NCI-H446 (cell line): ENCODE measurements around the gene SPAAR.
"Not testable (repeated sequence)": the region's sequence is repeated elsewhere in the genome, so short reads cannot be mapped to it uniquely, and the experiment has no call there.

Experiments
- DNase-seq, 2 experiments: peaks; one replicate each; lab custom pipeline; 2025; lab: John Stamatoyannopoulos, UW

Gene SPAAR

DNA sequence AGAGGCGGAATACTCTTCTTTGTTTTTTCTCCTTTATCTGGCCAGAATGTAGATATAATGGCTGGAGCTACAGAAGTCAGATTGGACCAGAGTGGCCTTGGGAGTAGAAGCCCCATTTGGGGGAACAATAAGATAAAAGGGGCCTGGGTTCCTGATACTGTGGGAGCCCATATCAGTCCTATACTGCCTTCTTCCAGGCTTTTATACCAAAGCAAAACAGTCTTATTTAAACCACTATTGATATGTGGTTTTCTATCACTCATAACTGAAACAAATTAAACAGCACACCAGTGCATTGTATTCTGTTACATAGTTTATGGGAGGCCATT is 14.3 kb downstream of the SPAAR start:
- no peak for DNase-seq

- peak in 1 of 2 experiments; percentile 26 for DNase-seq
These were observed 14.9 kb downstream of the SPAAR start for GRCh38 chr9:35923927-35924763.

GRCh38 chr9:35928591-35929452 is 19.5 kb downstream of the SPAAR start:
- no peak for DNase-seq

DNA sequence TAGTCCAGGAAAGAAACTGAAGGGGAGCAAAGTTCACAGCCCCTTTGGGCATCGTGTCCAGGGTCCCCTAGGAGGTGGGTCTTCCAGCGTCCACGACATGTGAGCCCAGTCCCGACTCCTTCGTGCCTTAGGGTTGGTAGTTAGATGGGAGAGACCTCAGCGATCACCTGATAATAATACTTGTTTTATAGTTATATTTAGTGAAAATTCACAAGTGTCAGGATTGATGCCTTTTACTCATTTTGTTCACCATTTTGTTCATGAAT is 20.1 kb downstream of the SPAAR start:
- DNase-seq = no peak

DNA sequence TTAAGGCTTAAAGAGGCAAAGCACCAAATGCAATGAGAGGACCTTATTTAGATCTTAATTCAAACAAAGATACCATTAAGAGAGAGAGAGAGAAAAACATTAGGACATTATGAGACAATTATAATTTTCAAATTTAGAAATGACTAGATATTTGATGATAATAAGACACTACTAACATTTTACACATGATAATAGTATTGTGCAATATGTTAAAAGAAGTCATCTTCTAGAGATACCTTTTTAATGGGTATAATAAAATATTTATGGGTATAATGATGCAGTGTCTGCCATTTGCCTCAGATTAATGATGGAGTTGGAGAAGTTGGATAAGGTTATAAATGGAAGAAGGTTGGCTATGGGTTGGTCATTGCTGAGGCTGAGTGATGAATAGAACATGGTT is 21.2 kb downstream of the SPAAR start:
- DNase-seq = no peak

DNA sequence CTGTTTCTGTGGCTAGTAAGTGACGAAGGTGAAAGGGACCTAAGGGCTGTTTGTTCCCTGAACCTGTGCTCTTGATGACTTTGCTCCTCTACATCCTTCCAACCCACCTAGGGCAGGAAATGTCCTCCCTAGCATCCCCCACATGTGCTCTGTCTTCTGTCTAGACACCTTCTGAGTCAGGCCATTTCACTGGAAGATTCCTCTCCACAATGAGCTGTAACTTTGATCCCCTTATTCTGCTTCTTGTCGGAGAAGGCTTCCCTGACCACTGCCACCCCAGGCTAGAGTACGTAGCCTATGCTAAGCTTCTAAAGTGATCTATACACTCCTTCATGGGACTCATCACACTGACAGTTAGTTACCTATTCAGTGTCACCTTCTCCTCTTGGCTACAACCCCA is 21.7 kb downstream of the SPAAR start:
- no peak for DNase-seq

- DNase-seq = no peak
These were observed 23.4 kb downstream of the SPAAR start for GRCh38 chr9:35932735-35933134.

DNA sequence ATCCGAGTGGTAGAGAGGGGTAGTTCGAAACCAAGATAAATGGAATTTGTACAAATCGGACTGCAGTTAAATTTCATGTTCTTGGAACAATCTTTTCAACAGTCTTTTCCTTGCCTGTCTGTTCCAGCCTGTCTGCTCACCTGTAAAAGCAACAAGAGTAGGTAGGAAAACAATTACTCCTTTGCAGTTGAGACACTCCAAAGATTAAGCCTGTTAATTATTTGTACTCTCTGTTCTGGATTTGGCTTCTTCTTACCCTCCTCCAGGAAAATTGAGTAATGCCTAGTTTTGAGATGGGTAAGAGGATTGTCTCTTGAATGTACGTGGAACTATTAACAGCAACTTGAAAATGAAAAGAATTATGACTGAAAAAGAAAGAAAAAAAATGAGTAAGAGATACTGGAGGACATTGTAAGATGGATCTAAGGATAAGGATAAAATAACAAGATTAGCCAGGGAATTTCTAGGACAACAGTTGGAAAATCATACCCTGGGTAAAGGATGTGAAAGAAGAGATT is 24.3 kb downstream of the SPAAR start:
- DNase-seq = no peak

- DNase-seq = not testable (repeated sequence)
These were observed 24.8 kb downstream of the SPAAR start for GRCh38 chr9:35934069-35934468.

DNA sequence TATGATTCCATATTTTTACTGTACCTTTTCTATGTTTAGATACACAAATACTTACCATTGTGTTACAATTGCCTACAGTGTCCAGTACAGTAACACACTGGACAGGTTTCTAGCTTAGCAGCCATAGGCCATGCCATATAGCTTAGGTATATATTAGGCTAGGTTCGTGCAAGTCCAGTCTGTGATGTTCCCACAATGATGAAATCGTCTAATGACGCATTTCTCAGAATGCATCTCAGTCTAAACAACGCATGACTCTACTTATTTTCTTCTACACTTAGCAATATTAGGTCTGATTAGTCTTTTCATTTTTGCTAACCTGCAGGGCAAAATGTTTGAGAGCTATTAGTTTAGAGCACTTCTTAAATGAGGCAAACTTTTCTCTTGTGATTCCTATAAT is 26.0 kb downstream of the SPAAR start:
- no peak for DNase-seq

DNA sequence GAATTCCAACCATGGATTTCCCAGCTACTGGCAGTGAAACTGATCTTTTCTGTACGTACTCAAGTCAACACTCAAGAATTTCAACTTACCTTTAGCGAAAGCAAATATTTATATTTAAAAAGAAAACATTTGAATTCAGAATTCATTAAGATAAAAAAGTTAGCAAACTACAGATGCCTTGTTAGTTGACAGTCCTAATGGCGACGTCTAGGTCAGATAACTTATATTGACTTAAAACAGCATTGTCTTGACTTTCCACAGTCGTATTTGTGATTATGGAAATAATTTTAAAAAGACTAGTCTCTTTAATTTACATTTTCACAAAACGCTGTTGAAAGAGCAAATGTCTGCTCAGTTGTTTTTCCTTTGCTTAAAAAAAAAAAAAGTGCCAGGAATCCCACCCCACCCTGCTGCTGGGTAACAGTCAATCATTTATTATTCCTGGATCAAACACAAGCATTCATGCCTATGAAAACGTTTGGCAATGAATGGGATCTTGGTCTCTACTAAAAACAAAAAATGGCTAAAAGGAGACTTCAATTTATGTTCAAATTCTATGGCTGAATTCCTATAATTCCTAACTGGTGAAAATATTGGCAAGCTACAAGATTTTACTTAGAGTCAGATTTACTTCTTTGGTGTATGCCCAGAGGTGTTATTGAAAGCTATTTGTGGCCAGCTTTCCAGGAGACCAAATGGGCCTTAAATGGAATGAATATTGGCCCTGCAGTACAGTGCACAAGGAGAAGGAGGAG is 26.6 kb downstream of the SPAAR start:
- peak in 1 of 2 experiments; percentile 60 for DNase-seq

- no peak for DNase-seq
These were observed 27.9 kb downstream of the SPAAR start for GRCh38 chr9:35937227-35937626.

DNA sequence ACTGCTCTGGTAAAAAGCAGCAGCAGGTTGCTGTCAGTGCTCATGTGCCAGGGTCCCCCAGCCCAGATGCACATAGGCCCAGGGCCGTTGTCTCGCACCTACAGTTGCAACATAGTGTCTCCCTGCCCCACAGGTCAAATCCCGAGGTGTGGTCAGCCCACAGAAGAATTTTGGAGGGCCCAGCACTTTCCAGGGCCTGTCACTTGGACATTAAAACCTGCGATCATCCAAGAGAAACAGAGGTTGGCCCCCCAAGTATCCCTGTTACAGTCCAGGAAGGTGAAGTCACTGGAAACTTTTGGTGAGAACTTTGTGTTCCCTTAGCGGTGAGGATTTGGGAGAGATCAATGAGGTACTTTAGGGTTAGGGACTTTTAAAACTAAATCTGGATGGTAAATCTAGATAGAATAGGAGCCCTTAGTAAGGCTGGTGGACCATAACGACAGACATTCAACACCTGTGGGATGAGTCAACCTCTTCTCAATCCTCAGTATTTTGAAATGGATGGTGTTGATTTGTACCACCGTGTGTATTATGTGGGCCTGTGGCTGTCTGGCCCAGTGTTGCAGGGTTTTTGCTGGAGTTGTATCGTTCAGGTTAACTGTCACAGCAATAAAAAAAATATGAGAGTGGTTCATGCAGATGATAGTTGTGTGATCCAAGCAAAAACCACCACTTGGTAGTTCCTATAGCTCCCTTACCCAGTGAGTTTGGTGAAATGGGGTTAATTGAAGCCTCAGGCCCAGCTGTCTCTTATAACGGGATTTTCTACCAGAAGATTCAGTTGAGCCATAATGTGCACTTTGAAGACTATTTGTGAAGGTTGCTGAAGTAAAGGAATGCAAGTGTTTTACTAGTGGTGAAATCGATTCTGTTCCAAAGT is 29.4 kb downstream of the SPAAR start:
- no peak for DNase-seq

DNA sequence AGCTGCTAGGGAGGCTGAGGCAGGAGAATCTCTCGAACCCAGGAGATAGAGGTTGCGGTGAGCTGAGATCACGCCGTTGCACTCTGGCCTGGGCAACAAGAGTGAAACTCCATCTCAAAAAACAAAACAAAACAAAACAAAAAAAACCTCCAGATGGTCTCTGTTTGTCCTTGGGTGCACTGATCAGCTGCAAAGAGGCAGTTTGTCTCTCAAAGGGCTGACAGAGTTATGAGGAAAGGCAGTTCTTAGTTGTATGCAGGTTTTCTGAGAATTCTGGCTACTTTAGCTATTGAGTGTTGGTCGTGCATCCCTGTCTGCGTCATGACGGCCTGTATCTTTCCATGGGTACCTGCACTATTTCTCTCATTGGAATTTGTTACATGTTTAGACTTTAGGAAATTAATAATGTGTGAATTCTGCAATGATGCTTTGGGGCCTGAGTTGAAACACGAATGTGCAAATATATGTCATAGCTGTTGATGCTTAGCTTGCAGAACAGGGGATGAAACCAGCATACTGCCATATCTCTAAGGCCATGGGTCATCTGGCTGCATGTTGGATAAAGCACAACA is 30.5 kb downstream of the SPAAR start:
- no peak for DNase-seq

DNA sequence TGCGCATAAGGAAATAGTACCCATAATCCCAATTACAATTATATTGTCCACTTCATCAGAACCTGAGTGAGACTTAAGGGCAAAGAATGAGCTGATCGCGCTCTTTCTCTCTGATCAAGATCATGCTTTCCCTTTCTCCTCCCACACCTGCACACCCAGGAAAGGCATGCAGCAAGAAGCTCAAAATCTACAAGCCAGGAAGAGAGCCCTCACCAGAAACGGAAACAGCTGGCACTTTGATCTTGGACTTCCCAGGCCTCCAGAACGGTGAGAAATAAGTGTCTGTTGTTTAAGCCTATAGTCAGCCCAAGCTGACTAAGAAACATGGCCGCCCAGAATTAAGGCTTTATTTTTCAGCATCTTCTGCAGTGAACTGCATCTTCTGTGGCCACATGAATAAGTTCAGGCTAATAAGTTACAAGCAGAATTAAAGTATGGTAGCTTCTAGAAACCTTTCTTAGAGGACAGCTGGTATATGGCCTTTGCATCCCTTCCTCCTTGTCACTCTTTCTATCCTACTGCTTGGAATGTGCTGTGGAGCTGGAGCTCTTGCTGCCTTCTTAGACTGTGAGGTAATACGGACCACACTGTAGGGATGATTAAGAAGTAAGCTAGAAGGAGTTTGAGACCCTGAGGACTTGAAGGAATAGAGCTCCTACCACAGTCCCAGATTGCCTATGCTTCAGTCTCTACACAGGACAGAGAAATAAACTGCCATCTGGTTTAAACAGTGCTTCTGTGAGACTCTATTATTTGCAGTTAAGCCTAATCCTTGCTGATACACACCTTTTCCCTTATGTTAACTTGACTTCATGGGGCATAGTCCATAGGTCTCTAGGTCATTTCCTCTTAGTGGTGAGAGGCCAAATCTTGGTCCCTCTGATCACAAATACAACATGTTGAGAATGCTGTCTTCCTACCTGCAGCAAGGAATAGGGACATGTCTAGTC is 31.4 kb downstream of the SPAAR start:
- no peak for DNase-seq

- DNase-seq = no peak
These were observed 33.0 kb downstream of the SPAAR start for GRCh38 chr9:35942286-35942685.

DNA sequence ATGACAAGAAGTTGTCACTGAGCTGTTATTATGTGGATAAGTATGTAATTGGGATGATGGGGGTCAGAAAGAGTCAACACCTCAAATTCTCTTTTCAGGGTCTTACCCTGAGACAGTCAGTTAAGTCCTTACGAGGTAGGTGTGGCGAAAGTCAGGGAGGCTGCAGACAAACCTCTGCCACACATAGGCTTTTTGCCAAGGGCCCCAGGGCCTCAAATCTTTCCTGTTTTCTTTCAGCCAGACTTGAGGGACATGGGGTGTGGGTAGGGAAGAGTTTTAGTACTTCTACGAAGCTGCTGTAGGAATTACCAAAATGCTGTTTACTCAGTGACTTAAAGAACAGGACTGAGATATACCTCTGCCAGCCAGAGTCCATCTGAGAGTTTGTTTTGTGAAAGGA is 34.9 kb downstream of the SPAAR start:
- no peak for DNase-seq

DNA sequence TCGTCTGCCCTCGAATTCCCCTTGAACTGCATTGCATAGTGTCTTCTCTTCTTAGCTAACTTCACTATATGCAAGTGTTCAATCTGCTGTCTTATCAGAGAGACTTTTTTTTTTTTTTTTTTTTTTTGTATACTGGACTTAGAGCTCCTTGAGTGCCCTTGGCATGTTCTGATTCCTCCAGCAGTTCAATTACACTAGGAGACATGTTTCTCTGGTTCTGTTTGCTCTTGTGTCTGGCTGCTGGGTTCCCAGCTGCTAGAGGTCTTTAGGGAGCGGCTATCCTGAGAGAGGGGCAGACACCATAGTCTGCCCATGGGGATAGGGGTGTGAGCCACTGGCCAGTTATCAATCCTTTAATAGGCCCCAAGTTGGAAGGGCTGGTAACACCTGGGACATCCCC is 35.6 kb downstream of the SPAAR start:
- DNase-seq = no peak

DNA sequence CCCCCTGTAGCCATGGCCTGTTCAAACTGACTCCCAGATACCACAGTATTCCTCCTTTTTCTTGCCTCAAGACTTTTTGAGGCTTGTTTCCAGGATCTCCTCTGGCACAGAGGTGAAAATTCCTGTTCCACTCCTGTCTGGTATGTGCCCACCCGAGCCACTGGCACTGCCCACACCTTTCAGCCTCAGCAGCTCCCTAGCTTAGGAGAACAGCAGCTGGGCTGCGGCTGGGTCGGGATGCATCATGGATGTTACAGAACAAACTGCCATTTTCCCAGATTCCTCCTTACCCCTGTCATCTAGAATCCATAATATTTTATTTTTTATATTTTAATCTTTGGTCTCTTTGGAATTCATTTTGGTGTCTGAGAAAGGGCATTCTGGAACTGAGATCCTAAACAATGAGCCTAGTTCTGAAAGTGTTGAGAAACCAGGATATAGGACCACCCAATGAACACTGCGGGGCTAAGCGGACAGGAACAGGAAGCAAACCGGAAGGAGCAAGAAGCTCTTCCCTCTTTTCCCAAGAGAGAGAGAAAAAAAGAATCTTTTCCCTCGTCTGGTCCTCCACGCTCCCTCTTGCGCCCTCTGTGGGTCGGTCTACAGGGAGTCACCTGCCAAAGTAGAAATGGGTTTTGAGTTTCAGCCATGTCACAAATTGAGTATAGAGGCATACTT is 36.2 kb downstream of the SPAAR start:
- DNase-seq = peak; percentile 86 to 97

GRCh38 chr9:35948451-35948850 is 39.2 kb downstream of the SPAAR start:
- no peak for DNase-seq
